HG03521 (cell line): Measurements from ENCODE around the gene IFIT3.
A peak's percentile ranks its signal among the peaks of the same experiment; 100 is the strongest.
"Not testable (repeated sequence)": the region's sequence is repeated elsewhere in the genome, so short reads cannot be mapped to it uniquely, and the experiment has no call there.

Source experiments
- ATAC-seq: cut with Tn5 transposase; IDR thresholded peaks from one replicate; pipeline ENCODE4 v1.9.1; 2021; ENCODE audit warnings: mild to moderate bottlenecking, moderate library complexity; ENCODE audit not compliant: unreplicated experiment

The IFIT3 gene, protein sequence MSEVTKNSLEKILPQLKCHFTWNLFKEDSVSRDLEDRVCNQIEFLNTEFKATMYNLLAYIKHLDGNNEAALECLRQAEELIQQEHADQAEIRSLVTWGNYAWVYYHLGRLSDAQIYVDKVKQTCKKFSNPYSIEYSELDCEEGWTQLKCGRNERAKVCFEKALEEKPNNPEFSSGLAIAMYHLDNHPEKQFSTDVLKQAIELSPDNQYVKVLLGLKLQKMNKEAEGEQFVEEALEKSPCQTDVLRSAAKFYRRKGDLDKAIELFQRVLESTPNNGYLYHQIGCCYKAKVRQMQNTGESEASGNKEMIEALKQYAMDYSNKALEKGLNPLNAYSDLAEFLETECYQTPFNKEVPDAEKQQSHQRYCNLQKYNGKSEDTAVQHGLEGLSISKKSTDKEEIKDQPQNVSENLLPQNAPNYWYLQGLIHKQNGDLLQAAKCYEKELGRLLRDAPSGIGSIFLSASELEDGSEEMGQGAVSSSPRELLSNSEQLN

DNA sequence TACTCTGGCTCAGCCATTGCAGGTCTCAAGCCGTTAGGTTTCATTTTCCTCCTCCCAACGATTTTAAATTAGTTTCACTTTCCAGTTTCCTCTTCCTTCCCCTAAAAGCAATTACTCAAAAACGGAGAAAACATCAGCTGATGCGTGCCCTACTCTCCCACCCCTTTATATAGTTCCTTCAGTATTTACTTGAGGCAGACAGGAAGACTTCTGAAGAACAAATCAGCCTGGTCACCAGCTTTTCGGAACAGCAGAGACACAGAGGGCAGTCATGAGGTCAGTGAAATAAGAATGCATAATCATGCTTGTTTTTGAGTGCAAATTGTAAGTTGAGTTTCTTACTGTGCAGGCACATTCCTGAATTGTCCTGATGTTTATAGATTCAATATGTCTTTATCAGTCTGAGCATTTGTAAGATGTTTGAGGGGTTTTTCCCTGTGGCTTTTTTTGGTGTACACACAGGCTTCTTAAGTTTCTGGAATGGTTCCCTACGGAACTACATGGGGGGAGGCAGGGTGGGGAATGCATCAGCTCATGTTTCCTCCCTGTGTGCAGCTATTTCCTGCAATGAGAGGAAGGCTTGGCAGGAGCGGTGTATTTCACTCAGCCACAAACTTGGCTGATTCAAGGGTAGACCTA, at the start of gene IFIT3:
TSS of gene IFIT3 (plus strand) at position 195 of the 639 bp plus-strand sequence. CDS start at position 272, 77 bp downstream.
- no peak for ATAC-seq

DNA sequence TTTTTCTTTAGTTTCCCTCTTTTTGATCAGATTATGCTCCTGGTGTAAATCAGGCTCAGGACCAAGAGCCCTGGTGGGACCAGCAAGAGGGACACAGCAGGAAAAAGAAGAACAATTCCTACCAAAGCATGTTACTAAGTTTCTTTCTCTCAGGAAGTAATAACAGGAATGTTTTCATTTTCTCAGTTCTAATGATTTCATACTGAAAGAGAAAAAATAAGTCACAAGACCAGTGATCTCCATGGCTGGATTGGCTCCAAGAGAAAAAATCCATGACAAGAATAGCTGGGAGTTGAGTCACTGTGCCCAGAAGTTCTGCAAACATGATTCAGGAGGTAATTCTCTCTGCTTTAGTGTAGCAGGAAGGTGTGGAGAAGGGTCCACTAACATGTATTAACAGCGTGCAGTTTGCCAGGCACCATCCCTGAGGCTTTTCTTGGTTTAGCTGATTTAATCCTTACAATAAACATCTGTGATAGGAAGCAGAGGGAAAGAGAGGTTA, 49.7 kb upstream of the IFIT3 start:
- no peak for ATAC-seq

DNA sequence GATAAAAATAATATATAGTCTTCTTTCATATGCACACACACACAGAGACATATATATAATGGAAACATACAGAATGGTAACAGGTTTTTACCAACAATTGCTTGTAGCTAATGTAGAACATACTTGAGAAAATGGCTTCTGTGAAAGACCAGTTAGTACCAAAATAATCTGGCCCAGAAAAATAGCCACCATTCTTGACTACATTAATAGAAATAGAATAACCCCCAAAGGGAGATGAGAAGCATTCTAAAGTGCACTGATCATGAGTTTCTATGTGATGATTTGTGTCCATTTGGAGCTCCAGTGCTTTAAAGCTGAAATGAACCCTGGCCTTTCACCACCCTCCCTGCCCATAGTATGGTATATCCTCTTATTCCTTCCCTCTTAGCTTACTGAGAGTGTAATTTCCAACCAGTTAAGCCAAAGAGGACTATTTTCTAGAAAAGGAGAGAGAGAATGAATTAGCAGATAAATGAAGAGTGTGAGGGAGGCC, 48.9 kb upstream of the IFIT3 start:
- ATAC-seq, result no peak

DNA sequence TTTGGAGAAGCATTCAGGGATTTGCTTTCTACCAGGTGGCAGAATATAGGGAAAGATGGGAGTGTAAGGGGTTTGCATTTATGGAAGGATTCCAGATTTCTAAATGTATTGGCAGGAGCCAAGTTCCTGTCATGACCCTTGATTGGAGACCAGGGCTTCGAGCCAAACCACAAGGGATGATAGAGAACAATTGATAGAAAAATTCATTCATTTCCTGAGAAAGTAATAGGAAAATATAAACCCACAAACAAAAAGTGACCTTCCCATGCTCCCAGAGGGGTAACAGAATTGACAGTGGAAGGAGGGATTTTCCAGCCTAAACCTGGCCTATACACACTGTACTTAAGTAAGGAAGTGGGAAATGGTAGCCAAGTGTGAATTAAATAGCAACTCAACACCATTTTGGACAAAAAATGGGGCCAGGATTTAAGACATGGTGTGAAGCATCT, 48.4 kb upstream of the IFIT3 start:
- no peak for ATAC-seq

DNA sequence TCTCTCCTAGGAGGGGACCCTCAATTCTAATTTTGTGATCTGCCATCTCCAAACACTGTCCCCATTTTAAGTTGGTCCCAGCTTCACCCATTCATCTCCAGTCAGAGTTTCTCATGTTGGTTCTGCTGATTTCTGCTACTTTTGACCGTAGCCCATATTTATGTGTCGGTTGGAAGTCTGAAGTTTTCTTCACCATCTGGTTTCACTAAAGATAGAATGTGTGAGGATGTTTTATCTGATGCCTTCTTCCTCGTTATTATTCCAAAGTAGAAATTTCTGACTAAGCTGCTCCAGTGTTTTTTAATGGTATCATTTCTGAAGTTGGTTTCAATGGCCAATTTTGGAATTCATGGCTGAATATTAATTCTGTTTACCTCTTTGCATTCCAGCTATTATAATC, 47.3 kb upstream of the IFIT3 start:
- ATAC-seq, result no peak

DNA sequence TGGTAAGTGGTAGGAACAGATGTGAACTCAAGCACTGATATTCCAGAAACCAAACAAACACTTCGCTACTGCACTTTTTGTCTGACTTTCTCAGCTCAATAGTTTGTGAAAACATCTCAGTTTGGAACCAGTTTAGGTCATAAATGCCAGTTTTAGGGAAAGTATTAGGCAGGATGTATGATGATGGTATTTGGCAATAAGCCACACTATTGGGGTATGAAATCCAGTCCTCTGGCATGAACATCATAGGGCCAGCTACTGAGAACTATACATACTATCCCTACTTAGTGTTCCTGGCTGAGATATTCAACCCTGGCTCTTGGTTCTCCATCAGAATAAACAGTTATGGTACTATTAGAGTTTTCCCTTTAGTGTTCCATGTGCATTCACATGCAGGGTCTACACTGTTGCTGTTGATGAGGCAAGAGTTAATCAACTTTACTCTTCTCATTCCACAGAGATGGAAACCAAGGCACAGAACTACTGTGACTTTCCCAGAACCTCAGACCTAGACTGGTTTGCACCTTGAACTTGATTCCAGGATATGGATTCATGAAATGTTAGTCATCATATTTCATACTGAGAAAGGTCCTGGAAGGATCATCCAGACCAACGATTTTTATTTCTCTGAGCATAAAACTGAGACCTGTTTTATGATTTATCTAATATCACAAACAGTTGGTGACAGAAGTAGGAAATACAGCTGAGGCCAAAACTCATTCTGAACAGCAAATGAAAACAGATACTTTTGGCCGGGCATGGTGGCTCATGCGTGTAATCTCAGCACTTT, 46.0 kb upstream of the IFIT3 start:
- no peak for ATAC-seq

DNA sequence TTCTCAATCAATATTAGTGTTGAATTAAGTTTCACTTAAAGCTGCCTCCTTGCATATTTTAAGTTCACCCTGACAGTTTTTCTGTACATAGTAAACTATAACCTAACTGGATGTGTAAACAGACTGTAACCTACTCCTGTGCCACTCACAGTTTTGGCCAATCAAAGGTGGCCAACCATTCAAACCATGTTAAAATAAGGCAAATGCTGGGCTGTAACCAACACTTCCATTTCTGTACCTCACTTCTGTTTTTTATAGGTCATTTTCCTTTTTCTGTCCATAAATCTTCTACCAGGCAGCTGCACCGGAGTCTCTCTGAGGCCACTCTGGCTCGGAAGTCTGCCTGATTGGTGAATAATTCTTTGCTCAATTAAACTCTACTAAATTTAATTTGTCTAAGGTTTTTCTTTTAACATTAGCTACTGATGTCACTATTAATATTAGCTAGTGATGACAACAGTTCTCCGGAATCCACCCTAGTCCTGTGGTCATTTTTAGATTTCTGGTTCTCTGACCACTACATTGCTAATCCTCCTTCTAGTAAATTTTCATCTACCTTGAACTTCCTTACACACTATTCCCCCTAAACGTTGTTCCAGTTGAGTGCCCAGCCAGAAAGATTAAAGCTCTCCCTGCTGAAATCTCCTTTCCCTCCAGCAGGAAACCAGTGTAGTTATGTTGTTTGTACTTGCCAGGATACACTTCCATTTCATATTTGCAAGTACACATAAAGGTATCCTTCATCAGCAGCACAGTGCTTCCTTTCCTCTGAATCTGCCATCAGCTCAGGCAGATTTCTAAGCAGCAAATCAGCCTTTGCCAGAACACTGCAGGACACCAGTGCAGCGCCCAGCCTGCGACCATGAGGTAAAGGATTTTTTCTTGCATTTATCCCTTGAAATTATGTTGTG, 44.5 kb upstream of the IFIT3 start:
- ATAC-seq, result no peak

DNA sequence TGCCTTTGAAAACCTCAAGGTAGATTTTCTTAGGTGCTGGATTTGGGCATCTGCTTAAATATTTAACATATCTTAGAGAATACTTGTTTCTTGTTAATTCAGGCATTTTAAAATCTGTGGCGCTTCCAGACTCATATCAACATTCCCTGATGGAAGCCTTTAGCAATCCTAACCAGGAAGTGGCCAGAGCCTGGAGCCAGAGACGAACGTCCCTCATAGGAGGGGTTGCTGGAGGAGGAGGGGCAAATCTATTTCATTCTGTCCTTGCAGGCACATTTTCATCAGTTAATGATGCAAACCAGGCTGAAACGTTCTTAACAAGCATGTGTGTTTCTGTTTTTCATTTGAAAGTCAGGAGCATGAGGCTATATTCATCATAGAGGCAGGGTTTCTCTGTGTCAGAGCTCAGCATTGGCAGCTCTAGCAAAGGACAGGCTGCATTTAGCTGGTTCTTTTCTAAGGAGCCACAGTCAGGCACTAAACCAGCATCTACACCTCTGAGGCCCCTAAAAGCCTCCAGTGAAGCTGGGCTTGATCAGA, 43.8 kb upstream of the IFIT3 start:
- no peak for ATAC-seq

DNA sequence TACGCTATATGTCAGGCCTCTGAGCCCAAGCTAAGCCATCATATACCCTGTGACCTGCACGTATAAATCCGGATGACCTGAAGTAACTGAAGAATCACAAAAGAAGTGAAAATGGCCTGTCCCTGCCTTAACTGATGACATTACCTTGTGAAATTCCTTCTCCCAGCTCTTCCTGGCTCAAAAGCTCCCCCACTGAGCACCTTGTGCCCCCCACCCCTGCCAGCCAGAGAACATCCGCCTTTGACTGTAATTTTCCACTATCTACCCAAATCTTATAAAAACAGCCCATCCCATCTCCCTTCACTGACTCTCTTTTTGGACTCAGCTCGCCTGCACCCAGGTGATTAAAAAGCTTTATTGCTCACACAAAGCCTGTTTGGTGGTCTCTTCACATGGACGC, 43.1 kb upstream of the IFIT3 start:
- ATAC-seq, result not testable (repeated sequence)

DNA sequence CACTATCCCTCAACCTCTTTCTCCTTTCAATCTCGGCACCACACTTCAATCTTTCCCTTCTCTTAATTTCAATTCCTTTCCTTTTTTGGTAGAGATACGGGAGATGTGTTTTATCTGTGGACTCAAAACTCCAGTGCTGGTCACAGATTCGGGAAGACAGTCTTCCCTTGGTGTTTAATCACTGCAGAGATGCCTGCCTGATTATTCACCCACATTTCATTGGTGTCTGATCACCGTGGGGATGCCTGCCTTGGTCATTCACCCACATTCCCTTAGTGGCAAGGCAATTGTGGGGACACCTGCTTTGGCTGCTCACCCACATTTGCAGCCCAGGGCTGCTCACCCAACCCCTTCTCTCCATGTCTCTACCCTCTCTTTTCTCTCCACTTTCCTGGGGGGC, 42.5 kb upstream of the IFIT3 start:
- ATAC-seq, result not testable (repeated sequence)

DNA sequence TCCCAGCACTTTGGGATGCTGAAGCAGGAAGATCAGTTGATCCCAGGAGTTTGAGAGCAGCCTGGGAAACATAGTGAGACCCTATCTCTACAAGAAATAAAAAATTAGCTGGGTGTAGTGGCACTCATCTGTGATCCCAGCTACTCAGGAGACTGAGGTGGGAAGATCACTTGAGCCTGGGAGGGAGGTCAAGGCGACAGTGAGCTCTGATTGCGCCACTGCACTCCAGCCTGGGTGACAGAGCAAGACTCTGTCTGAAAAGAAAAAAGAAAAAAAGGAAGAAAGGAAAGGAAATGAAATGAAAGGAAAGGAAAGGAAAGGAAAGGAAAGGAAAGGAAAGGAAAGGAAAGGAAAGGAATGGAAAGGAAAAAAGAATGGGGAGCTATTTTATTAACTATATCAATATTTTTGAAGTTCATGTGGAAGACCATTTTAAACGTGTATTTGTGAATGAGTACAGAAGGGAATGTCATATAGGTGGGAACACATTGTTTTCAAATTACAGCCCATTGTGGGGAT, 33.0 kb upstream of the IFIT3 start:
- no peak for ATAC-seq

DNA sequence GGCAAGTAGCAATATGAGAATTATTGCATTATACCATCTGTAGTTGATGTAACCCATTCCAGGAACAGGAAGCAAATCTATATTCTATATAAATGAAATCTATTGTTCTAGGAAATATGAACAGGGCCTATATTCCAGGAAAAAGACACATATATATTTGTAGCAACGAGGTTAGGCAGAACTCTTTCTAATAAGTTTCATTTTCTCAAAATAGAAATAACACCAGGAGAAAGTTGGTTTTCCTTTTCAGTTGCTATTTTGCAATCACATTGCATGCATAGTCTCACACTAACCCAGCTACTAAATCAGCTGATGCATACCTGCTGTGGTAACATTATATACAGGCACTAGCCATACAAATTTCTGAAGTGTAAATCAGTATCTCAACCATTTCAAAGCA, 32.2 kb upstream of the IFIT3 start:
- no peak for ATAC-seq

DNA sequence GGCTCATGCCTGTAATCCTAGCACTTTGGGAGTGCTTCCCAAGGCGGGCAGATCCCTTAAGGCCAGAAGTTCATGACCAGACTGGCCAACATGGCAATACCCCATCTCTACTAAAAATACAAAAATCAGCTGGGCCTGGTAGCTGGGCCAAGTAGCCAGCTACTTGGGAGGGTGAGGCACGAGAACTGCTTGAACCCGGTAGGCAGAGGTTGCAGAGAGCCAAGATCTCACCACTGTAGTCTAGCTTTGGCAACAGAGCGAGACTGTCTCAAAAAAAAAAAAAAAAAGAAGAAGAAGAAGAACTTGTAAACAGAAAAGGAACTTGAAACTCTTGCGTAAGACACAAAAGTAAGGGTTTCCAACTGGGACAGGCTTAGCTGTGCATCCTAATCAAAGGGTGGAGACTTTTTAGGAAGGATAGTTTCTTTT, 31.6 kb upstream of the IFIT3 start:
- ATAC-seq, result no peak

DNA sequence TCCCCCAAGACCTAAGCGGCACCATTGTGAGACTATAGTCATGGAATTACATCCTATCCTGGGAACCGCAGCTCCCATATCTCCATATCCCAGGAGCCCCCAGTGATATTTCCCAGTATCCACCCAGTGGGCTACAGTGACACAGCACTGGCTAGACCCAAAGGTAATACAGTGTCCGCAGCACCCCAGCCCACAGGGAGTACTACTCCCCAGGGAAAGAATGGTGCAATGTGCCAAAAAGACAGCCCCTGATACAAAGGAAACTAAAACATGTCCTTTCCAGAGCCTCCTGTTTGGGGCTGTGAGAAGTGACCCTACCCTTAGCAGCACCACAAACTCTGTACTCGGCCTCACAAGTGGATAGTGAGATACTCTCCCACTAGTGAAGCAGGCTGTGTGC, 30.4 kb upstream of the IFIT3 start:
- ATAC-seq, result no peak

DNA sequence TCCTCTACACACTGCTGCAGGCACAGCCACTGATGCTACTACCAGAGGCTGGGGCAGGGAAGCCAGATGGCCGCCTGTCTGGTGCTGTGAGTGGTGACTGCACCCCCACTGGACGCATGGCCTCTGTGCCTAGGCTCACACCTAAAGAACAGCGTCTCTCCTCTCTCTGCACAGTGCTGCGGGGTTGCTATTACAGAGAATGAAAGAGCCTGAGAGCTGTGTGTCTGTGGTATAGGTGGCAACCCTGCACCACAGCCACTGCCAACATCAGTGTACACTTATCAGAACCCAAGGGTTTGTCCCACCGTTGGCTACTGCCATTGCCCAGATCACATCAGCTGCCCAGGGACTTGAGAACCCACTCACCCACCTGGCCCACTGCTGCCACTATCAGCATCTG, 30.0 kb upstream of the IFIT3 start:
- ATAC-seq, result no peak

DNA sequence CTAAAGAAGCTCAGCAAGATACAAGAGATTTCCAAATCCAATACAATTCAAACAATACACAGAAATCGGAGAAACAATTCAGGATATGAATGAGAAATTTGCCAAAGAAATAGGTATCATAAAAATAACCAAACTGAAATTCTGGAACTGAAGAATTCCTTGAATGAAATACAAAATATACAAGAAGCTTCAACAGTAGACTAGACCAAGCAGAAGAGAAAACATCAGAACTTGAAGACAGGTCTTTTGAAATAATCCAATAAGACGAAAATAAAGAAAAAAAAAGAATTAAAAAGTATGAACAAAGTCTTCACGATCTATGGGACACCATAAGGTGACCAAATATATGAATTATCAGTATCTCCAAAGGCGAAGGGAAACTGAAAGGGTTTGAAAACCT, 28.8 kb upstream of the IFIT3 start:
- no peak for ATAC-seq

DNA sequence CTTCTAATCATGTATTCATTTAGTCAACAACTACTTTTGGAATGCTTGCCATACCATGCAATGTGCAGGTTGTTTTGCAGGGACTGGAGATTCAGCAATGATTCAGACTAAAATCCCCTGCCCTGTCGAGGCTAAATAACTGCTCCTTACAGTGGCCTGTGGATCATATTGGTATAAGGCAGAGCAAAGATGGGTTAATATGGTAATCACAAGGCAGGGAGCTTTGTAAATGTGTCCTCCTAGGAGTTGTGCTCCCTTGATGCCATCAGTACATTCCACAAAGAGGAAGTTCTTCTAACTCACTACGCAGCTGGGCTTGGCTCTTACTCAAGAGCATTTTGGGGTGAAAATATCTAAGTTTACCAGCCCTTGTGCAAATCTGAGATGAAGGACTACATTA, 26.6 kb upstream of the IFIT3 start:
- no peak for ATAC-seq

DNA sequence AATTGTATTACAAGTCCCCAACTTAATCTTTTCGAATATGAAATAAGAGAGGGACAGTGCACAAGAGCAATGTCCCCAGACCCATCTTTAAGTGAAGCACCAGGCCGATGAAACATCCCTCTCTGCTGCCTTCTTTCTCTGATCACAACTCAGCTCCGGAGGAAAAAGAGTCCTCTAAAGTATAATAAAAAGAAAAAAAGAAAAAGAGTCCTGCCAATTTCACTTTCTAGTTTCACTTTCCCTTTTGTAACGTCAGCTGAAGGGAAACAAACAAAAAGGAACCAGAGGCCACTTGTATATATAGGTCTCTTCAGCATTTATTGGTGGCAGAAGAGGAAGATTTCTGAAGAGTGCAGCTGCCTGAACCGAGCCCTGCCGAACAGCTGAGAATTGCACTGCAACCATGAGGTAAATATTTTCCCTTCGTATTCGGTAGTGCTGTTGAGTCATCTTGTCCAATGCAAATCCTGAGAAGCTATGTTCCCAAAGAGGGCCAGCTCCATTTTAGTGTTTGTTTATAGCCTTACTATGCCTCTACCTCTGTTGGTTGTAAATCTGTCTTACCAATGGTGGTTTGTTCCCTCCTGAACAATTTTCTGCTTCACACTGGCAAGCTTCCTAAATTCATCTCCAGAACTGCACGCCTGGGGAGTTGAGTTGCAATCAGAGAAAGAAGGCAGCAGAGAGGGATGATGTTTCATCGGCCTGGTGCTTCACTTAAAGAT, 25.9 kb upstream of the IFIT3 start, which contains the start of gene IFIT2:
TSS of gene IFIT2 (plus strand) at position 326 of the 725 bp plus-strand sequence. CDS start at position 404, 78 bp downstream.
- ATAC-seq, result peak; percentile 59

DNA sequence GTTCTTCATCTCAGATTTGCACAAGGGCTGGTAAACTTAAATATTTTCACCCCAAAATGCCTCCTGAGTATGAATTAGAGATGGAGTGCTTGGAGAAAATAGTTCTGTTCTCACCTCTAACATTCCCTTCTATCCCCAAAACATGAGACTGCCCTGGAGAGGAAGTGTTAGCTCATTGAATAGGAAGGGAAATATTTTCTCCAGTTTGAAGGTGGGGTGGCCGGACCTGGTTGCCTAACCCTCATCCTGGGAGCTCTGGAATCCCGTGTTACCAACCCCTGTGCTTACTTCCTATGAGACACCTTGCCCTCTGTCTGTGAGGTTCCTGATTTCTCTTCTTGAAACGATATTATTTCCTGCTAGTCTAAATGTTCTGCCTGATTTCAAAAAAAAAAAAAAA, 25.2 kb upstream of the IFIT3 start:
- no peak for ATAC-seq
